Fibroblast of peridontal ligament (primary cell): Measurements from ENCODE around the gene KRTAP1-4.
"Not testable (repeated sequence)": the region's sequence is repeated elsewhere in the genome, so short reads cannot be mapped to it uniquely, and the experiment has no call there.

Experiments used
- DNase-seq: peaks from one replicate; pipeline ENCODE4 v3.0.0-alpha.2; 2010; ENCODE audit errors: extremely low read depth

The KRTAP1-4 gene, protein sequence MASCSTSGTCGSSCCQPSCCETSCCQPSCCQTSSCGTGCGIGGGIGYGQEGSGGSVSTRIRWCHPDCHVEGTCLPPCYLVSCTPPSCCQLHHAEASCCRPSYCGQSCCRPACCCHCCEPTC

DNA sequence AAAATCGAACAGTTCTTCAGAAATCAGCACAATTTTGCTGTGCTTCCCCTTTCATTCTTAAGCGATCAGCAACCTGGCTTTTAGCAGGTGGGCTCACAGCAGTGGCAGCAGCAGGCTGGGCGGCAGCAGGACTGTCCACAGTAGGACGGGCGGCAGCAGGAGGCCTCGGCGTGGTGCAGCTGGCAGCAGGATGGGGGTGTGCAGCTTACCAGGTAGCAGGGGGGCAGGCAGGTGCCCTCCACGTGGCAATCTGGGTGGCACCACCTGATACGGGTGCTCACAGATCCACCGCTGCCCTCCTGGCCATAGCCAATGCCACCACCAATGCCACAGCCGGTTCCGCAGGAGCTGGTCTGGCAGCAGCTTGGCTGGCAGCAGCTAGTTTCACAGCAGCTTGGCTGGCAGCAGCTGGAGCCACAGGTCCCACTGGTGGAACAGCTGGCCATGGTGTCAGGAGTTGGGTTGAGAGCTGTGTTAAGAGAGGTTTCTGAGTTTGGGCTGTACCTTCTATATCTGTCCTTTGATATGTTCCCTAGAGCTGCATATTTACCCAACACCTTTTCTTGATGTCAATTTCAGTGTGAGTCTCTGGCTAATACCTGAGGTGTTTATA is at the start of gene KRTAP1-4:
KRTAP1-4 (minus strand) TSS at position 563 of the 613 bp plus-strand sequence; CDS start at position 446, 117 bp downstream.
- no peak for DNase-seq

DNA sequence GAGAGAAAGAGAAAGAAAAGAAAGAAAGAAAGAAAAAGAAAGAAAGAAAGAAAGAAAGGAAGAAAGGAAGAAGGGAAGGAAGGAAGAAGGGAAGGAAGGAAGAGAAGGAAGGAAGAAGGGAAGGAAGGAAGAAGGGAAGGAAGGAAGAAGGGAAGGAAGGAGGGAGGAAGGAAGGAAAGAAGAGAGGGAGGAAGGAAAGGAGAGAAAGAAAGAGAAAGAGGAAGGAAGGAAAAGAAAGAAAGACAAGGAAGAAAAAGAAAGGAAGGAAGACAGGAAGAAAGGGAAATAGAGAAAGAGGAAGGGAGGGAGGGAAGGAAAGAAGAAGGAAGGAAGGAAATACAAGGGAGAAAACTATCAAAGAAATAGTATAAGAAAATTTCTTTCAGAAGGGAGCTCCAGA is 46.8 kb upstream of the KRTAP1-4 start:
- DNase-seq: no peak

DNA sequence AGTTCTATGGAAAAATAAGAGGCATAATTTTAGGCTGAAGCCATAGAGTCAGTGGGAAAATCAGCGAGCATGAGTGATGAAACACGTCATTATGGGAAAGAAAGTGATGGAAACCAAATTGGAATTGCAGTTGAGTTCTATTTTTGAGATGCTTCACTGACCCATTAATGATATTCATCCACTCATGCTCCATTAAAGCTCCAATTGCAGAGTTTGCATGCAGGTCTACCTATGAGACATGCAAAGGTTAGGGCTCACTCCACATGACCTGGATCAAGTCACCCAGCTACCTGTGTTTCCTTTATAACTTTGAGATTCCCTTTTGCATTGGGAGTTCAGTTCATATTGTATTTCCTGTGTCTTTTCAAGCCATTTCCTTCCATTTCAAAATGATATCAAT is 43.7 kb upstream of the KRTAP1-4 start:
- no peak for DNase-seq

DNA sequence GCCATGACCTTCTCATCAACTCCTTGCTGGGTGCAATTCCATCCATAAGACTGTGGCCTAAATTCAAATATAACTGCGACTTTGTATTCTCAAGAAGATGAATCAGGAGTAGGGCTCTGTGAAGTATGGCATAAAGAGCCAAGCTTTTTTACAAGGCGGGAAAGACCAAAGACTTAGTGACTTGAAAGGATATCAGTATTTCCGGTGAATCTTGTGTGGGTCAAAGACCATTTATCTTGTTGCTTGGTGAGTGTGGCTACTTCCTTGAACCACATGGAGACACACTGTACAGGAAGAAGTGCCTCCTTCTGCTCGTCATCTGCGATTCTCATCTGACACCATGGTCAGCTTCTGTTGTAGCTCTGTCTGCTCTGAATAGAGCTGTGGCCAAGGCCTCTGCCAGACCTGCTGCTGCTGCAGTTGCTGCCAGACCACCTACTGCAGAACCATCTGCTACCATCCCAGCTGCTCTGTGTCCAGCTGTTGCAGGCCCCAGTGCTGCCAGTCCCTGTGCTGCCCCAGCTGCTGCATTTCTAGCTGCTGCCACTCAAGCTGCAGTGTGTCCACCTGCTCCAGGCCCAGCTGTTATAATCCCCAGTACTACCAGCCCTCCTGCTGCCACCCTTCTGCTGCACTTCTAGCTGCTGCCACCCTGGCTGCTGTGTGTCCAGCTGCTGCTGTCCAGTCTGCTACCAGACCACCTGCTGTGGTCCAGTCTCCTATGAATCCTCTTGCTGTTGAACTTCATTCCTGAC is 41.8 kb upstream of the KRTAP1-4 start:
- DNase-seq: no peak

DNA sequence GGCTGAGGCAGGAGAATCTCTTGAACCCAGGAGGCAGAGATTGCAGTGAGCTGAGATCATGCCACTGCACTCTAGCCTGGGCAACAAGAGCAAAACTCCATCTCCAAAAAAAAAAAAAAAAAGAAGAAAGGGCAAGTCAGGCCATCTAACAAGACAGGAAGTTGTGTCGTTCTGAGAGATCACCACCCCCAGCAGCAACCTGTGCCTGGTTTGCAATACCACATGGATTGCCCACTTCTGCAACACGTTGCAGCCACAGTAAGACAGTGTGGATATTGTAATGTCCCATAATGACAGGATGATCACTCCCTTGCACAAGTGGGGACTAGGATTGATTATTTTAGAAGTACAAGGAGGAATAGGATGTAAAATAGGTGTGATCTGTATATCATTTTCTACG is 39.0 kb upstream of the KRTAP1-4 start:
- DNase-seq: no peak

DNA sequence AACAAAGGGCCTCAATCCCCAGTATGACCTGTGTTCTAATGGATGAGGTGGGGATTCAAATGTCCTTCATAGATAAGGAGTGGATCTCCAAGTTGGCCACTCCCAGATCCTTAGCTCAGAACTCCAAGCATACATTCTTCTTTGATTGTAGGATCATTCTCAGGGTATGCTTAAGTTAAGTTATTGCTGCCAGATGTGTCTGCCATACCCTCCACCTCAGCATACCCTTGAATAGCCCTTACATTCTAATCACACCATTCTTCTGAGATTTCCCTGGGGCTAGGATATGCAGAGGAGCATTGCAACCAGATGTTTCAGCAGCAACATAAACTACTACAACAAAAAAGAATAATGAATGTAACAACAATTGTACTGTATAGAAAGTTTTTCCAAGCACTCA is 37.3 kb upstream of the KRTAP1-4 start:
- peak; percentile 85 for DNase-seq

DNA sequence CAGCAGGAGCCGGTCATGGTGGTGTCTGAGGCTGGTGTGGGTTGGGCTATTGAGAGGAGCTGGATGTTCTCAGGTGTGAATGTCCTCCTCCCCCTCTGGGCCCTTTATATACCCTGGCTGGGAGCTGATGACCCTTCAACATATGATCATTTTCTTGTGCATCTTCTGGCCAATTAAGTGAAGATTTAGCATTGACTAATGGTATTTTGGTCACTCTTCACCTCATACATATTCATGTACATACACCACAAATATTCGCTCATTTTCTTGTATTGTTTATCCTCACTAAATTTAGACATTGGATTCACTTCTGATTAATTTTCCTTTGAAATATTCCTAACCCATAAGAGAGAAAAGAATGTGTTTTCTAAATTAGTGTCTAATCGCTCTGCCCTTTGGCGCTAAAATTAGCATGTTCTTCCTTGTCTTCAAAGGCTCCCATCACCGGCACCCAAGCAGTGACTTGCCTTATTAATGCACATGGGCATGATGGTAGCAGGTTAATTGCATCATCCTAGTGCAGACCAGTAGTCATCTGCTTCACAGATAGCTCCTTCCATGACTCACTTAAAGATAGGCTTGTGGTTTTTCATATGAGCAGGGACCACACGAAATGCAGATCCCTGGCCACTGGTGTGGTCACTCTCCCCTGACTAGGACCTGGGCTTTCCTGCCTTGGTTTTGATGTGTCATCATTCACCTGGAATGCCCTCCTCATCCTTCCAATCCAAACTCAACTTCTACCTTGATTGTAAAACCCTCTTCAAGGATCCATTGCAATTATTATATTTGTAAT is 36.0 kb upstream of the KRTAP1-4 start, which contains the start of gene KRTAP2-4:
KRTAP2-4 (minus strand) TSS at position 51 of the 796 bp plus-strand sequence; CDS start at position 17, 34 bp downstream.
- DNase-seq: peak; percentile 69

DNA sequence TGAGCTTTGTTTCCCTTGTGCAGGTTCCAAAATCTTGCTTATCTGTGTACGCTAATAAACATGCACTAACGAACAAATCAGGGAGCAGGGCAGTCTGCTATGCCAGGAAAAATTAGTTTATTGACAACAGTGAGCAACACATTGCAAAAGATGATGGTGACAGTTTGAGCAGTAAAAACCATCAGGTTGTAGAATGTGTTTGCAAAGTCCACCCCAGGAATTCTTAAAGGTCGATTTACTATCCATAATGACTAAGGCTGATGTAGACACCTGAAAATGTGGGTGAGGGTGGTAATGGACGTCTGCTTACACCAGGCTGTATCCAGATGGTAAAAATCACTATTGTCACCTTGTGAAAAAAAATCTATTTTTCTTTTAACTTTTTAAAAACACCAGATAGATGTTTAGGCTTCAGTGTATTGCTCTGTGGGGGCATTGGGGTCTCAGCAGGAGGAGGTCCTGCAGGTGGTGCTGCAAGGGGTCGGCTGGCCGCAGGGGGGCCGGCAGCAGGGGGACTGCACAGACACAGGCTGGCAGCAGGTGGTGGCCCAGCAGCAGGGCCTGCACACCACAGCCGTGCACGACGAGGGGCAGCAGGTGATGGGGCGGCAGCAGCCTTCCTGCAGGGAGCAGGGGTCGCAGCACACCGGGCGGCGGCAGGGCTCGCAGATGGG is 35.2 kb upstream of the KRTAP1-4 start:
- DNase-seq: not testable (repeated sequence)

DNA sequence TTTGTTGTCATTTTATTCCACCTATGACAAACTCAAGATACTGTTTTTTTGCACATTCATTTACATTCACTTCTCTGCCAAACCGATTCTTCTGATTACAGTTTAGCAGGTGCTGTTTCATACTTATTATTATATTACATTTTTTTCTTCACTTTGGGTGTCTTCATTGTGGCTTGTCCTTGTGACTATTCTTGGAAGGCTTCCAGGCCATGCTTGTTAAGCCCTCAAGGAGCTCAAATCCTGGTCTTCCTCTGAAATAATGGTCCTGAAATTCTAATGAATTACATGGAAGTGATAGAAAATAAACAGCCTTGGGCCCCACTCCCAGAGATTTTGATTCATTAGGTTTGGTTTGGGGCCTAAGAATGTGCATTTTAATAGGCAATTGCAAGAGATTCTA is 34.3 kb upstream of the KRTAP1-4 start:
- DNase-seq: no peak

DNA sequence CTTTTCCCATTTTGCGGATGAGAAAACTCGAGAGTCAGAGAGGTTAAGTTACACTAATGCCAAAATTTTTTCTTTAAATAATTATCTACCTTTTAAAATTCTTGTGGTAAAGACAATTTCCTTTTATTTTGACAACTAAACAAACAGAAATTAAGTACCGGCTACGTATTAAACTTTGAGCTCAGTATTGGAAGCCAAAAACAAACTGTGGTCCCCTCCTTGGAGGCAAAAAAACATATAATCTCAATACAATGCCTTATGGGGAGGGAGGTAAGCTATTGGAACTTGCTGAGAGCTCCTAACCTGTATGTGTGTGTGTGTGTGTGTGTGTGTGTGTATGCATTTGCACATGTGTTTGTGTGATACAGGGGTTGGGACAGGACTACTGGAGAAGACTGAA is 33.5 kb upstream of the KRTAP1-4 start:
- no peak for DNase-seq

DNA sequence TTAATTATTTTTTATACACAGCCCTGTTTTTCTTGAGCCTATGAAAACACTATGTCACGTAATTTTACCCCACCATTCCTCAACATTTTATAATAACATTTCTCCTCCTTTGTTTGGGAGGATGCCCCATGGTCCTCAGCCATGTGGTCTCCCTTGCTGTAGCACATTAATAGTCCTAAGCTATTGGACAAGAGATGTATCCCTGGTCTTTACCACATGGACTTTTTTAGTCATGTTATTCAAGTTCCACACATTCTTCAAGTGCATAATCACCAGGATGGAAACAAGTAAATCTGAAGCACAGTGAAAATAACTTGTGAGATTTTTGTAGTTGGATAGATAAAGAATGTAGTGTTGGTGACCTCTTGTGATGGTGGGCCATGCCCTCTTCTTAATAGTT is 32.0 kb upstream of the KRTAP1-4 start:
- DNase-seq: peak; percentile 98

DNA sequence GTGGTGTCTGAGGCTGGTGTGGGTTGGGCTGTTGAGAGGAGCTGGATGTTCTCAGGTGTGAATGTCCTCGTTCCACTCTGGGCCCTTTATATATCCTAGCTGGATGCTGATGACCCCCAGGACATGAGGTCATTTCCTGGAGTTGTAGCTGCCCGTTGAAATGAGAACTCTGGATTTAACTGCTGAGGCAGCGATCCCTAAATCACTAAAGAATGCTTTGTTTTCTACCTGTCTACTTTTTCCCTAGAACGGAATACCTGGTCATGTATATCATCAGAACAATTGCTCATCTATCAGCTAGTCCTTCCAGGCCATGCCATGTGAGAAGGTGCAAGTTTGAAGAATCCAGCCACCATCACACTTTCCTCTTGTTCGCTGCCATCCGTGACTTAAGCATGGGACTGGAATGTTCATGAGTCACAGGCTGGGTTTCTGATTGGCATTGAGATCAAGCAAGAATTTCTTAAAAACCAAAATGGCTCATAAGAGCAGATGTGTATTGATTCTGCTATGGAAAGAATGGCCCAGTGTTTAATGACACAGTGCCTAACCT is 30.1 kb upstream of the KRTAP1-4 start, which contains the start of gene KRTAP2-3:
KRTAP2-3 (minus strand) TSS at position 63 of the 553 bp plus-strand sequence. CDS start 64 bp downstream, outside the sequence.
- peak; percentile 98 for DNase-seq

DNA sequence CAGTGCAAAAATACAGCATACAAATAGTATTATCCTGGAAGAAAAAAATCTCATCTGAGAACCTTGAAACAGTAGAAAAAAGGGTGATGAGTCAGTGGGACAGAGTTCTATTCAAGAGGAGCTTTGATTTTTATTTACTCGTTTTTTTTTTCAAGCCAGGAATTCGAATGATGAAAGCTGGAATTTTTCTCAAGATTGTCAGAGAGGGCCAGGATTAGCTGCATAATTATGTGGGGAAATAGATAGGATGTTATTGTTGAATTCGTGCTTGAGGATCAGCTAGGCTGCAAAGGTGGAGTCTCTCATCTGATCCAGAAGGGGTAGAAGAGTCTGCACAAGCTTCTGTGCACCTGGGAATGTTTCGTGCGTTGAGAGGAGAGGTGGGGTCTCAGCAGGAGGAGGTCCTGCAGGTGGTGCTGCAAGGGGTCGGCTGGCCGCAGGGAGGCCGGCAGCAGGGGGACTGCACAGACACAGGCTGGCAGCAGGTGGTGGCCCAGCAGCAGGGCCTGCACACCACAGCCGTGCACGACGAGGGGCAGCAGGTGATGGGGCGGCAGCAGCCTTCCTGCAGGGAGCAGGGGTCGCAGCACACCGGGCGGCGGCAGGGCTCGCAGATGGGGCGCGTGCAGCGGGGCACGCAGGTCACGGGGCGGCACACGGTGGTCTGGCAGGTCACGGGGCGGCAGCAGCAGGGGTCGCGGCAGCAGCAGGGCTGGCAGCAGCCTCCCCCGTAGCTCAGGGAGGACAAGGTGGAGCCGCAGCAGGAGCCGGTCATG is 29.5 kb upstream of the KRTAP1-4 start:
- peak; percentile 95 for DNase-seq

DNA sequence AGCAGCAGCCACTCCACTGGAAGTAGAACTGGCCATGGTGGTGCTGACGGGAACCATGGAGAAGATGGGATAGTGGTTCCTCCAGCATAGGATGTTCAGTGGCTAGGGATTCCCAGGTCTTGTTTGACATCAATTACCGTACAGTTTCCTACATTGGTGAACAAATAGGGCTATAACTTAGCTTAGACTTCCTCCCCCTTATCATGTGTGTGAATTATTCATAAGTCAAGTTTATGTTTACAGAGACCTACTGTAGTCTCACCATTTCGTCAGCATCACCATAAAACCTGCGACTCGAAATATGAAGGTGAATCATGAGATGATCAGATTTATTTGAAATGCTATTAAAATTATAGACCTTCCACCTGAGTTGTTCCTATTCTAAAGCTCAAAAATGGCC is 28.7 kb upstream of the KRTAP1-4 start:
- no peak for DNase-seq

DNA sequence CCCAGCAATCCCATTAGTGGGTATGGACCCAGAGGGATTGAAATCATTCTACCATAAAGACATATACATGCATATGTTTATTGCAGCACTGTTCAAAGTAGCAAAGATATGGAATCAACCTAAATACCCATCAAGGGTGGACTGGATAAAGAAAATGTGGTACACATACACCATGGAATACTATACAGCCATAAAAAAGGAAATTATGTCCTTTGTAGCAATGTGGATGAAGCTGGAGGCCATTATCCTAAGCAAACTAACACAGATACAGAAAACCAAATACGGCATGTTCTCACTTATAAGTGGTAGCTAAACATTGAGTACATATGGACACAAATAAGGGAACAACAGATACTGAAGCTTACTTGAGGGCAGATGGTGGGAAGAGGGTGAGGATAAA is 27.6 kb upstream of the KRTAP1-4 start:
- no peak for DNase-seq

DNA sequence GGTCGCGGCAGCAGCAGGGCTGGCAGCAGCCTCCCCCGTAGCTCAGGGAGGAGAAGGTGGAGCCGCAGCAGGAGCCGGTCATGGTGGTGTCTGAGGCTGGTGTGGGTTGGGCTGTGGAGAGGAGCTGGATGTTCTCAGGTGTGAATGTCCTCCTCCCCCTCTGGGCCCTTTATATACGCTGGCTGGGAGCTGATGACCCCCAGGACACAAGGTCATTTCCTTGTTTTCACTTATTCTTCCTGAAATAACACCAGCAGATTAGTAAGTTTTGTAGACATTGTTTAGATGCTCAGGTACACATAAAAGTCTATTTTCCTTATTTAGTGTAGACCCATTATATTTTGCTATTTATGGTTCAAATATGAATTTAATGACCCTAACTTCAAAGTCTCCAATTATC is 25.1 kb upstream of the KRTAP1-4 start, which contains the start of gene KRTAP2-2:
KRTAP2-2 (minus strand) TSS at position 101 of the 400 bp plus-strand sequence; CDS start at position 82, 19 bp downstream.
- not testable (repeated sequence) for DNase-seq

DNA sequence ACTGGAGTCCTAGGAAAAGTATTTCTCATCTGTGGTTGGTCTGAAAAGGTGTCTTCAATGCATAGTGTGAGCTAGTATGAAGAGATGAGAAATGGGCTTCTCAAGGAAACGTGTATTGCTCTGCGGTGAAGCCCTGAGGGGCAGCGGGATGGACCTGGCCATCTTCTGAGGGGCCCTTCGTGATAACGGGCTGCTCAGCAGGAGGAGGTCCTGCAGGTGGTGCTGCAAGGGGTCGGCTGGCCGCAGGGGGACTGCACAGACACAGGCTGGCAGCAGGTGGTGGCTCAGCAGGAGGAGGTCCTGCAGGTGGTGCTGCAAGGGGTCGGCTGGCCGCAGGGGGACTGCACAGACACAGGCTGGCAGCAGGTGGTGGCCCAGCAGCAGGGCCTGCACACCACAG is 24.6 kb upstream of the KRTAP1-4 start:
- DNase-seq: not testable (repeated sequence)

DNA sequence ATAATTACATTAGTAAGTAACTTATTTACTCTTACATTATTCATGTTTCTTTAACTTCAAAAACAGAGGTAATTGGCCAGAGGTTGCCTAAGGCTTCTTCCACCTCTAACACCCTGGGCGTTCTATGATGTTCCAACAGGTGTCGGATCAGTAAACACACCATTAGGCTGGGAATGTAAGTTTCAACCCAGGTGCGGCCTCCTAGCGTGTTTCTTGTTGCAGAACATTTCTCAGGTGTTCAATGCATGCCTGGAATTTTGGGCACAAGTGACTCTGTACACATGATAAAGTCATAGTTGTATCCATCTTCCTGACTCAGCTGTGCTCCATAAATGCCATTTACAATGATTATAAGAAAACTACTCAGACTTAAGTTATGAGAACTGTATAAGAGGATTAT is 24.0 kb upstream of the KRTAP1-4 start:
- no peak for DNase-seq

DNA sequence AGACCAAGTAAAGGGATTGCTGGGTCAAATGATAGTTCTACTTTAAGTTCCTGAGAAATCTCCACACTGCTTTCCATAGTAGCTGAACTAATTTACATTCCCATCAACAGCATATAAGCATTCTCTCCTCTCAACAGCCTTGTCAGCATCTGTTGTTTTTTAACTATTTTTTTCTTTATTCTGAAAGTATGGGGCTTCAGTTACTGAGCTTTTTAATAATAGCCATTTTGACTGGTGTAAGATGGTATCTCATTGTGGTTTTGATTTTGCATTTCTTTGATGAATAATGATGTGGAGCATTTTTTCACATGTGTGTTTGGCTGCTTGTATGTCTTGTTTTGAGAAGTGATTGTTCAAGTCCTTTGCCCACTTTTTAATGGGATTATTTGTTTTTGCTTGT is 22.6 kb upstream of the KRTAP1-4 start:
- peak; percentile 55 for DNase-seq

DNA sequence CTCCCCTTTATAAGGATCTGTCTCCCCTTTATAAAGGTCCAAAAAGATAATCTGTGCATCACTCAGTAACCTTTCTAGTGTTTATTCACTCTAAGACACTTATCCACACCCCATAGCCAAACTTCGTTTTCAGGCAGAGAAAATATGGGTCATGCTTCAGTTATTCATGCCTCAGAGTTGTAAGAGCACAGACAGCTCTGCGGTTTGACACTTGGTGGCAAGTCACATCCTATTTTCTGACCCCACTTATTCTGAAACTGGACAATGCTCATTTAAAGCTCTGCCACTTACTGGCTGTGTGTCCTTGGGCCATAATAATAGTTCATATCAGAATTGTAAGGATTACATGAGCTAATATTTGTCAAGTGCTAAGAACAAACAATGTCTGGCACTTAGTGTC is 19.1 kb upstream of the KRTAP1-4 start:
- DNase-seq: peak; percentile 59
